Naive thymus-derived CD4-positive, alpha-beta T cell (primary cell): Measurements from ENCODE around the gene SEC61A2. TPM values are rescaled to one million over a fixed set of nuclear protein-coding genes. Genes with fewer than 3 reads are reported as not detected.

Source experiments
- ATAC-seq: fragments of 150-1000 bp; cut with Tn5 transposase; 2 replicates; pipeline ENCODE4 v1.10.0; 2021; ENCODE audit warnings: mild to moderate bottlenecking, moderate library complexity
- CTCF ChIA-PET: fragments of 350-600 bp; sonication (Branson Sonifier 250); formaldehyde crosslinking; loops from one replicate; lab custom pipeline; 2021; ENCODE audit warnings: antibody characterized with exemption; lab: Charles Lee
- POLR2A ChIA-PET: fragments of 350-600 bp; sonication (Branson Sonifier 250); formaldehyde crosslinking; loops from one replicate; lab custom pipeline; 2021; ENCODE audit warnings: antibody characterized with exemption, inconsistent platforms; lab: Charles Lee
- DNase-seq, 9 donors: peaks; one replicate each; pipeline versions ENCODE4 v3.0.0 to v3.0.0-alpha.2; 2020 to 2022; ENCODE audit warnings: mixed read lengths in 1 of 9
- H3K27ac ChIP-seq: one replicate; pipeline ENCODE4 v1.7.0; 2013; ENCODE audit warnings: mild to moderate bottlenecking, low read depth, low read length, moderate library complexity
- H3K27me3 ChIP-seq, 2 donors: one replicate each; pipeline ENCODE4 v1.7.0; 2013; ENCODE audit warnings: low read length in 2 of 2, mild to moderate bottlenecking in 2 of 2, moderate library complexity in 2 of 2; ENCODE audit not compliant: control insufficient read depth in 2 of 2, insufficient read depth in 2 of 2
- H3K36me3 ChIP-seq, 3 experiments: 1 replicate in 2 of 3; 2 replicates in 1 of 3; pipeline ENCODE4 v1.7.0; 2013; ENCODE audit warnings: low read length in 3 of 3, mild to moderate bottlenecking in 3 of 3, moderate library complexity in 1 of 3; ENCODE audit not compliant: insufficient read depth in 3 of 3, control insufficient read depth in 2 of 3
- H3K4me1 ChIP-seq, 2 donors: one replicate each; pipeline ENCODE4 v1.7.0; 2013; ENCODE audit warnings: low read length in 2 of 2, mild to moderate bottlenecking in 2 of 2, moderate library complexity in 1 of 2; ENCODE audit not compliant: control insufficient read depth in 2 of 2, insufficient read depth in 2 of 2
- H3K4me3 ChIP-seq: 2 replicates; pipeline ENCODE4 v1.7.0; 2013; ENCODE audit warnings: mild to moderate bottlenecking, low read length
- H3K9me3 ChIP-seq, 3 experiments: 1 replicate in 2 of 3; 2 replicates in 1 of 3; pipeline ENCODE4 v1.7.0; 2013; ENCODE audit warnings: low read length in 3 of 3; ENCODE audit not compliant: control insufficient read depth in 2 of 3
- H3K27ac Mint-ChIP-seq, 9 donors: one replicate each; pipeline ENCODE4 v1.8.0; 2020 to 2022; ENCODE audit warnings: mixed read lengths in 9 of 9, mild to moderate bottlenecking in 8 of 9, moderate library complexity in 5 of 9, inconsistent platforms in 2 of 9
- H3K27me3 Mint-ChIP-seq, 5 donors: one replicate each; pipeline ENCODE4 v1.8.0; 2021 to 2022; ENCODE audit warnings: mixed read lengths in 5 of 5, mild to moderate bottlenecking in 1 of 5
- H3K36me3 Mint-ChIP-seq, 5 donors: one replicate each; pipeline ENCODE4 v1.8.0; 2020 to 2022; ENCODE audit warnings: mixed read lengths in 5 of 5, mild to moderate bottlenecking in 3 of 5, inconsistent platforms in 1 of 5
- H3K4me1 Mint-ChIP-seq, 7 donors: one replicate each; pipeline ENCODE4 v1.8.0; 2020 to 2022; ENCODE audit warnings: mixed read lengths in 7 of 7, mild to moderate bottlenecking in 3 of 7, inconsistent platforms in 1 of 7
- H3K4me3 Mint-ChIP-seq, 10 donors: one replicate each; pipeline ENCODE4 v1.8.0; 2020 to 2022; ENCODE audit warnings: mild to moderate bottlenecking in 10 of 10, mixed read lengths in 10 of 10, moderate library complexity in 6 of 10, inconsistent platforms in 2 of 10
- H3K9me3 Mint-ChIP-seq, 11 donors: one replicate each; pipeline ENCODE4 v1.8.0; 2020 to 2022; ENCODE audit warnings: mixed read lengths in 11 of 11, mild to moderate bottlenecking in 4 of 11, inconsistent platforms in 1 of 11, moderate library complexity in 1 of 11
- intact Hi-C, 2 donors: fragments of 100-400 bp; cut with micrococcal nuclease; formaldehyde crosslinking; loops; one replicate each; pipeline ENCODE4 v1.15.1; 2023
- polyA plus RNA-seq, 2 donors: library from polyadenylated mRNA; unstranded; fragments of 300-500 nt; fragmentation: Illumina TruSeq; gene quantifications; one replicate each; pipeline ENCODE4 v1.2.3, GENCODE V29; 2021
- total RNA-seq, 6 experiments: library from RNA in 5 of 6; stranded (reverse) in 5 of 6; gene quantifications; 1 replicate in 5 of 6; 2 replicates in 1 of 6; pipeline ENCODE4 v1.2.3 and lab custom pipeline; 2021 to 2026

SEC61A2 gene
- total and polyA plus RNA-seq, 7 experiments from 2014 or later, result 1.9 to 15.7 (median 8.6) TPM

GRCh38 chr10:12207114-12207513 is 77.6 kb downstream of the SEC61A2 start:
- intact Hi-C loops, result no loop called here
- DNase-seq (no peak), ATAC-seq (no peak)
- H3K4me3 ChIP-seq, result no peak overlapping the region
- Mint-ChIP-seq H3K27me3 (no peaks in the 10 kb centered on the region), H3K27ac (peak overlapping the region in 3 of 9 donors; percentile 17 to 48 (median 30)), H3K9me3 (no peaks in the 10 kb centered on the region), H3K4me3 (peak overlapping the region in 1 of 10 donors; percentile 6), H3K36me3 (peaks cover 9 to 48% (median 33%) of the 10 kb centered on the region in 5 donors), H3K4me1 (peaks cover 20 to 40% (median 34%) of the 10 kb centered on the region in 7 donors)
- peaks cover 4 to 53% (median 31%) of the 10 kb centered on the region in 3 experiments for H3K36me3 ChIP-seq
- H3K27ac ChIP-seq, result no peak overlapping the region
- ChIA-PET CTCF (no interaction called here), POLR2A (no interaction called here)
- H3K9me3 ChIP-seq, result no peaks in the 10 kb centered on the region
- no peaks in the 10 kb centered on the region for H3K4me1 ChIP-seq
- H3K27me3 ChIP-seq, result no peaks in the 10 kb centered on the region

- intact Hi-C loops, result no loop called here
- ChIA-PET CTCF (no interaction called here), POLR2A (no interaction called here)
- no peaks in the 10 kb centered on the region for H3K27me3 ChIP-seq
- no peak overlapping the region for H3K4me3 ChIP-seq
- Mint-ChIP-seq H3K36me3 (peaks cover 11 to 51% (median 35%) of the 10 kb centered on the region in 5 donors), H3K4me1 (peaks cover 16 to 36% (median 26%) of the 10 kb centered on the region in 7 donors), H3K9me3 (no peaks in the 10 kb centered on the region), H3K27me3 (no peaks in the 10 kb centered on the region), H3K4me3 (no peak overlapping the region), H3K27ac (peak overlapping the region in 5 of 9 donors; percentile 17 to 72 (median 41))
- H3K9me3 ChIP-seq, result no peaks in the 10 kb centered on the region
- no peak for ATAC-seq
- H3K27ac ChIP-seq, result no peak overlapping the region
- H3K4me1 ChIP-seq, result no peaks in the 10 kb centered on the region
- DNase-seq, result no peak
- H3K36me3 ChIP-seq, result peaks cover 4 to 52% (median 26%) of the 10 kb centered on the region in 3 experiments
These were observed 79.0 kb downstream of the SEC61A2 start for GRCh38 chr10:12208460-12208859.

- peaks cover 18 to 43% (median 28%) of the 10 kb centered on the region in 5 donors for H3K36me3 Mint-ChIP-seq
- H3K27me3 ChIP-seq, result no peaks in the 10 kb centered on the region
- intact Hi-C loops, result no loop called here
- peaks cover 8 to 58% (median 19%) of the 10 kb centered on the region in 3 experiments for H3K36me3 ChIP-seq
- H3K4me3 ChIP-seq, result no peak overlapping the region
- H3K4me1 ChIP-seq, result no peaks in the 10 kb centered on the region
- no peak overlapping the region for H3K4me3 Mint-ChIP-seq
- DNase-seq, result no peak
- peaks cover 15 to 41% (median 35%) of the 10 kb centered on the region in 7 donors for H3K4me1 Mint-ChIP-seq
- H3K9me3 Mint-ChIP-seq, result no peaks in the 10 kb centered on the region
- CTCF ChIA-PET, result no interaction called here
- H3K27me3 Mint-ChIP-seq, result no peaks in the 10 kb centered on the region
- no peaks in the 10 kb centered on the region for H3K9me3 ChIP-seq
- POLR2A ChIA-PET, result interaction anchor here (0.7 kb wide), 1 partner anchor 17 kb away, joined by 3 read pairs; the partner anchor contains the start of genes CDC123 and NUDT5
- ATAC-seq, result no peak
- H3K27ac Mint-ChIP-seq, result peak overlapping the region in 1 of 9 donors; percentile 15
- H3K27ac ChIP-seq, result no peak overlapping the region
These were observed 83.0 kb downstream of the SEC61A2 start for GRCh38 chr10:12212454-12212853.

GRCh38 chr10:12213621-12214020 is 84.1 kb downstream of the SEC61A2 start:
- no peaks in the 10 kb centered on the region for H3K27me3 Mint-ChIP-seq
- Histone ChIP-seq H3K27me3 (no peaks in the 10 kb centered on the region), H3K4me3 (no peak overlapping the region), H3K9me3 (no peaks in the 10 kb centered on the region), H3K36me3 (peaks cover 8 to 56% (median 17%) of the 10 kb centered on the region in 3 experiments), H3K4me1 (no peaks in the 10 kb centered on the region), H3K27ac (no peak overlapping the region)
- intact Hi-C loops, result loop anchor here (1.0 to 2.0 kb wide), 5 partner anchors 19 to 689 kb away; partner anchors contain the start of gene NUDT5 (in 1 of the 2)
- H3K4me3 Mint-ChIP-seq, result no peak overlapping the region
- ChIA-PET POLR2A (no interaction called here), CTCF (interaction anchor here (3.4 kb wide), 1 partner anchor 442 kb away, joined by 17 read pairs; no protein-coding TSS in a partner anchor)
- H3K9me3 Mint-ChIP-seq, result no peaks in the 10 kb centered on the region
- peak overlapping the region in 1 of 9 donors; percentile 88 for H3K27ac Mint-ChIP-seq
- ATAC-seq (no peak), DNase-seq (no peak)
- H3K4me1 Mint-ChIP-seq, result peaks cover 10 to 36% (median 26%) of the 10 kb centered on the region in 7 donors
- H3K36me3 Mint-ChIP-seq, result peaks cover 19 to 41% (median 28%) of the 10 kb centered on the region in 5 donors

- H3K4me3 Mint-ChIP-seq, result peak overlapping the region in 2 of 10 donors; percentile 79 to 84
- no peak for DNase-seq
- Histone ChIP-seq H3K4me1 (no peaks in the 10 kb centered on the region), H3K27ac (no peak overlapping the region), H3K36me3 (peaks cover 8 to 58% (median 17%) of the 10 kb centered on the region in 3 experiments), H3K27me3 (no peaks in the 10 kb centered on the region), H3K4me3 (no peak overlapping the region), H3K9me3 (no peaks in the 10 kb centered on the region)
- ChIA-PET POLR2A (interaction anchor here (1.8 kb wide), 1 partner anchor 18 kb away, joined by 5 read pairs; the partner anchor contains the start of genes CDC123 and NUDT5), CTCF (interaction anchor here (0.6 to 3.4 kb wide), 7 partner anchors 17 to 442 kb away, joined by 3 to 17 read pairs (median 4); partner anchors contain the start of genes CDC123 and NUDT5)
- peak overlapping the region in 6 of 9 donors; percentile 28 to 94 (median 80) for H3K27ac Mint-ChIP-seq
- H3K27me3 Mint-ChIP-seq, result no peaks in the 10 kb centered on the region
- no peak for ATAC-seq
- no peaks in the 10 kb centered on the region for H3K9me3 Mint-ChIP-seq
- peaks cover 5 to 36% (median 21%) of the 10 kb centered on the region in 7 donors for H3K4me1 Mint-ChIP-seq
- intact Hi-C loops, result loop anchor here (1.0 to 2.0 kb wide), 5 partner anchors 19 to 688 kb away; partner anchors contain the start of gene NUDT5 (in 1 of the 2)
- H3K36me3 Mint-ChIP-seq, result peaks cover 23 to 42% (median 31%) of the 10 kb centered on the region in 5 donors
These were observed 84.6 kb downstream of the SEC61A2 start for GRCh38 chr10:12214093-12214492.

- CTCF ChIA-PET, result interaction anchor here (0.6 to 3.4 kb wide), 14 partner anchors 10 to 687 kb away, joined by 3 to 17 read pairs (median 4); partner anchors contain the start of genes CDC123 and NUDT5
- DNase-seq (peak in 7 of 9 donors; percentile 27 to 62 (median 47)), ATAC-seq (peak; percentile 69)
- Histone ChIP-seq H3K9me3 (no peaks in the 10 kb centered on the region), H3K27me3 (no peaks in the 10 kb centered on the region), H3K36me3 (peaks cover 8 to 60% (median 17%) of the 10 kb centered on the region in 3 experiments), H3K4me1 (no peaks in the 10 kb centered on the region), H3K4me3 (no peak overlapping the region), H3K27ac (peak overlapping the region; percentile 38)
- peak overlapping the region; percentile 61 to 84 (median 72) for H3K4me3 Mint-ChIP-seq
- peaks cover 23 to 42% (median 33%) of the 10 kb centered on the region in 5 donors for H3K36me3 Mint-ChIP-seq
- H3K4me1 Mint-ChIP-seq, result peaks cover 5 to 37% (median 20%) of the 10 kb centered on the region in 7 donors
- H3K27me3 Mint-ChIP-seq, result no peaks in the 10 kb centered on the region
- H3K27ac Mint-ChIP-seq, result peak overlapping the region; percentile 73 to 96 (median 87)
- intact Hi-C loops, result loop anchor here (1.0 to 2.0 kb wide), 6 partner anchors 18 to 688 kb away; partner anchors contain the start of genes CDC123 (in 1 of the 2) and NUDT5 (in 1 of the 2)
- POLR2A ChIA-PET, result interaction anchor here (0.7 to 1.8 kb wide), 5 partner anchors 16 to 186 kb away, joined by 3 to 5 read pairs (median 4); partner anchors contain the start of genes CDC123 and NUDT5
- H3K9me3 Mint-ChIP-seq, result no peaks in the 10 kb centered on the region
These were observed 85.3 kb downstream of the SEC61A2 start for GRCh38 chr10:12214763-12215218.
